ENCODE results near the gene MOCOS. TPM values are rescaled to one million over a fixed set of nuclear protein-coding genes. Genes with fewer than 3 reads are reported as not detected.

The MOCOS gene
- total RNA-seq, 1 experiment from 2014 or later, result 5.5 TPM

DNA sequence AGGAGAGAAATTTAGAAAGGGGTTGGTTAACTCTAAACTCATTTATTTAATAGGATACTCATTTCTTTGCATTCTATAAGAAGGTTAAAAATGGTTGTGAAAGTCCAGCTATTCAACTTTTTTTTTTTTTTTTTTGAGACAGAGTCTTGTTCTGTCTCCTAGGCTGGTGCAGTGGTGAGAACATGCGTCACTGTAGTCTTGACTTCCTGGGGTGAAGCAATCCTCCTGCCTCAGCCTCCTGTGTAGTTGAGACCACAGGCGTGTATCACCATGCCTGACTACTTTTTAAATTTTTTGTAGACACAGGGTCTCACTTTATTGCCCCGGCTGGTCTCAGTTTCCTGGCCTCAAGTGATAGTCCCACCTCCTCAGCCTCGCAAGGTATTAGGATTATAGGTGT lies 45.7 kb upstream of the MOCOS start:
- H3K4me1 Mint-ChIP-seq (ENCODE audit: low read depth, unreplicated experiment), result no peaks in the 10 kb centered on the region
- H3K36me3 Mint-ChIP-seq (ENCODE audit: insufficient read depth, unreplicated experiment), result peaks cover 18% of the 10 kb centered on the region
- no peak for TF ChIP-seq CTCF (IDR thresholded peaks at IDR 0.05; ENCODE audit: insufficient read depth in 1 of 2, low read depth in 1 of 2, low read length in 1 of 2, severe bottlenecking in 1 of 2, unreplicated experiment in 1 of 2)
- POLR2A ChIA-PET, result no interaction called here
- no peak for DNase-seq
- no peaks in the 10 kb centered on the region for H3K27me3 ChIP-seq (replicated peaks; ENCODE audit: control insufficient read depth, insufficient read depth, low read length)
- CTCF ChIA-PET, result no interaction called here
- H3K36me3 ChIP-seq (ENCODE audit: control insufficient read depth, insufficient read depth, low read length), result no peaks in the 10 kb centered on the region
- no peak overlapping the region for H3K4me3 ChIP-seq (ENCODE audit: low read depth, low read length)
- no peaks in the 10 kb centered on the region for H3K4me1 ChIP-seq
- intact Hi-C loops (cut with micrococcal nuclease; ENCODE audit: unreplicated experiment), result no loop called here
- H3K9me3 Mint-ChIP-seq (ENCODE audit: unreplicated experiment), result no peaks in the 10 kb centered on the region
- no peaks in the 10 kb centered on the region for H3K9me3 ChIP-seq
- H3K27me3 Mint-ChIP-seq (ENCODE audit: insufficient read depth, unreplicated experiment), result no peaks in the 10 kb centered on the region
- no peak overlapping the region for H3K4me3 Mint-ChIP-seq (ENCODE audit: unreplicated experiment)
- no peak overlapping the region for H3K27ac Mint-ChIP-seq (ENCODE audit: unreplicated experiment)
- no TSS peak for BruUV-seq (replicated peaks)

DNA sequence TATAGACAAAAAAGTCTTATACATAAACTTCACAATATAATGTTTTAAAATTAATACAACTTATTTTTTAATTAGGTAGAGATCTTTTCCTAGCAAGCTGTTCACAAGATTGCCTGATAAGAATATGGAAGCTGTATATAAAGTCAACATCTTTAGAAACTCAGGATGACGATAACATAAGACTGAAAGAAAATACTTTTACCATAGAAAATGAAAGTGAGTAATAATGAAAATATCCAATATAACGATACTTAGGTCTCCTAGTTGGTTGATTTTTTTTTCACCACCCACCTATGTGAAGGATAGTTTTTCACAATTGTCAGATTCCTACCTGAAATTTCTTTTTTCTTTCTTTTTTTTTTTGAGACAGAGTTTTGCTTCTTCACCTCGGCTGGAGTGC lies 44.5 kb upstream of the MOCOS start:
- H3K27me3 ChIP-seq (replicated peaks; ENCODE audit: control insufficient read depth, insufficient read depth, low read length), result no peaks in the 10 kb centered on the region
- TF ChIP-seq CTCF (IDR thresholded peaks at IDR 0.05; ENCODE audit: insufficient read depth in 1 of 2, low read depth in 1 of 2, low read length in 1 of 2, severe bottlenecking in 1 of 2, unreplicated experiment in 1 of 2), result no peak
- CTCF ChIA-PET, result no interaction called here
- H3K9me3 Mint-ChIP-seq (ENCODE audit: unreplicated experiment), result no peaks in the 10 kb centered on the region
- no peaks in the 10 kb centered on the region for H3K9me3 ChIP-seq
- no peaks in the 10 kb centered on the region for H3K36me3 ChIP-seq (ENCODE audit: control insufficient read depth, insufficient read depth, low read length)
- POLR2A ChIA-PET, result no interaction called here
- H3K4me3 ChIP-seq (ENCODE audit: low read depth, low read length), result no peak overlapping the region
- H3K36me3 Mint-ChIP-seq (ENCODE audit: insufficient read depth, unreplicated experiment), result peaks cover 13% of the 10 kb centered on the region
- H3K4me1 ChIP-seq, result no peaks in the 10 kb centered on the region
- no peak overlapping the region for H3K27ac Mint-ChIP-seq (ENCODE audit: unreplicated experiment)
- no peak for DNase-seq
- intact Hi-C loops (cut with micrococcal nuclease; ENCODE audit: unreplicated experiment), result no loop called here
- no TSS peak for BruUV-seq (replicated peaks)
- H3K27me3 Mint-ChIP-seq (ENCODE audit: insufficient read depth, unreplicated experiment), result no peaks in the 10 kb centered on the region
- H3K4me1 Mint-ChIP-seq (ENCODE audit: low read depth, unreplicated experiment), result no peaks in the 10 kb centered on the region
- no peak overlapping the region for H3K4me3 Mint-ChIP-seq (ENCODE audit: unreplicated experiment)

- Mint-ChIP-seq H3K27me3 (ENCODE audit: insufficient read depth, unreplicated experiment) (no peaks in the 10 kb centered on the region), H3K36me3 (ENCODE audit: insufficient read depth, unreplicated experiment) (peaks cover 13% of the 10 kb centered on the region), H3K9me3 (ENCODE audit: unreplicated experiment) (no peaks in the 10 kb centered on the region)
Measured at GRCh38 chr18:36143391-36143790, 43.9 kb upstream of the MOCOS start.

More at GRCh38 chr18:36143391-36143790, 43.9 kb upstream of the MOCOS start:
- BruUV-seq (replicated peaks), result no TSS peak
- Mint-ChIP-seq H3K27ac (ENCODE audit: unreplicated experiment) (no peak overlapping the region), H3K4me3 (ENCODE audit: unreplicated experiment) (no peak overlapping the region), H3K4me1 (ENCODE audit: low read depth, unreplicated experiment) (no peaks in the 10 kb centered on the region)
- ChIA-PET CTCF (no interaction called here), POLR2A (no interaction called here)
- no peaks in the 10 kb centered on the region for H3K9me3 ChIP-seq
- H3K4me3 ChIP-seq (ENCODE audit: low read depth, low read length), result no peak overlapping the region
- no peaks in the 10 kb centered on the region for H3K36me3 ChIP-seq (ENCODE audit: control insufficient read depth, insufficient read depth, low read length)
- no peaks in the 10 kb centered on the region for H3K4me1 ChIP-seq
- DNase-seq, result no peak
- intact Hi-C loops (cut with micrococcal nuclease; ENCODE audit: unreplicated experiment), result no loop called here
- TF ChIP-seq CTCF (IDR thresholded peaks at IDR 0.05; ENCODE audit: insufficient read depth in 1 of 2, low read depth in 1 of 2, low read length in 1 of 2, severe bottlenecking in 1 of 2, unreplicated experiment in 1 of 2), result no peak
- no peaks in the 10 kb centered on the region for H3K27me3 ChIP-seq (replicated peaks; ENCODE audit: control insufficient read depth, insufficient read depth, low read length)
